H1 (cell line): Measurements from ENCODE around the gene ZNF219. TPM values are rescaled to one million over a fixed set of nuclear protein-coding genes. Genes with fewer than 3 reads are reported as not detected.

Experiments used
- CTCF ChIA-PET: fragments of 300-600 bp; sonication (Branson Sonifier 250); formaldehyde crosslinking; loops from one replicate; lab custom pipeline; 2021; ENCODE audit not compliant: partially characterized antibody; lab: Charles Lee
- POLR2A ChIA-PET: fragments of 300-600 bp; sonication (Branson Sonifier 250); formaldehyde crosslinking; loops from one replicate; lab custom pipeline; 2021; ENCODE audit warnings: inconsistent platforms; ENCODE audit not compliant: partially characterized antibody; lab: Charles Lee
- DNase-seq, 2 experiments: peaks; one replicate each; pipeline versions ENCODE4 v3.0.0 to v3.0.0-alpha.2; 2010 to 2022; ENCODE audit warnings: low spot score in 2 of 2, low read depth in 1 of 2, mixed read lengths in 1 of 2
- FAIRE-seq: peaks from 2 replicates; lab custom pipeline; 2011; peaks lifted over from hg19 to GRCh38; lab: Jason Lieb, UNC
- H2AFZ ChIP-seq: 2 replicates; pipeline ENCODE4 v1.8.1; 2012; ENCODE audit warnings: low read length, inconsistent platforms
- H2AK5ac ChIP-seq: 2 replicates; pipeline ENCODE4 v1.6.1; 2013; ENCODE audit warnings: low read depth, low read length
- H2BK120ac ChIP-seq: replicated peaks from 2 replicates; pipeline ENCODE3; 2013; ENCODE audit warnings: low read depth, low read length, inconsistent platforms
- H2BK12ac ChIP-seq: 2 replicates; pipeline ENCODE4 v1.6.1; 2013; ENCODE audit warnings: low read depth, low read length
- H2BK15ac ChIP-seq: 2 replicates; pipeline ENCODE4 v1.6.1; 2013; ENCODE audit warnings: low read length
- H2BK20ac ChIP-seq: 2 replicates; pipeline ENCODE4 v1.6.1; 2013; ENCODE audit warnings: low read length
- H2BK5ac ChIP-seq: 2 replicates; pipeline ENCODE4 v1.6.1; 2013; ENCODE audit warnings: low read depth, low read length
- H3K14ac ChIP-seq: 2 replicates; pipeline ENCODE4 v1.6.1; 2013; ENCODE audit warnings: inconsistent platforms; ENCODE audit not compliant: insufficient read length
- H3K18ac ChIP-seq: 2 replicates; pipeline ENCODE4 v1.6.1; 2013; ENCODE audit warnings: low read length; ENCODE audit errors: extremely low read depth
- H3K23ac ChIP-seq: 2 replicates; pipeline ENCODE4 v1.6.1; 2013; ENCODE audit warnings: inconsistent platforms; ENCODE audit not compliant: insufficient read length
- H3K23me2 ChIP-seq: 2 replicates; pipeline ENCODE4 v1.6.1; 2013; ENCODE audit warnings: low read depth, low read length
- H3K27ac ChIP-seq: 2 replicates; pipeline ENCODE4 v1.6.1; 2011; ENCODE audit warnings: low read depth, low read length, inconsistent platforms
- H3K27me3 ChIP-seq, 4 experiments: replicated peaks in 1 of 4; 1 replicate in 1 of 4; 2 replicates in 3 of 4; pipeline versions ENCODE4 v1.6.1 to v1.8.1; 2011 to 2013; ENCODE audit warnings: low read length in 3 of 4, mild to moderate bottlenecking in 3 of 4, inconsistent platforms in 2 of 4, mixed read lengths in 2 of 4, moderate library complexity in 1 of 4; ENCODE audit not compliant: control insufficient read depth in 3 of 4, insufficient read depth in 3 of 4; ENCODE audit errors: extremely low read depth in 1 of 4
- H3K36me3 ChIP-seq, 4 experiments: 2 replicates each; pipeline versions ENCODE4 v1.6.1 to v1.8.1; 2011 to 2013; ENCODE audit warnings: mild to moderate bottlenecking in 4 of 4, low read length in 3 of 4, moderate library complexity in 2 of 4, control low read depth in 1 of 4, inconsistent platforms in 1 of 4; ENCODE audit not compliant: insufficient read depth in 4 of 4, control insufficient read depth in 2 of 4
- H3K4ac ChIP-seq: replicated peaks from 2 replicates; pipeline ENCODE3; 2013; ENCODE audit warnings: low read length, low read depth, mixed read lengths, inconsistent platforms; ENCODE audit not compliant: insufficient read length
- H3K4me1 ChIP-seq, 4 experiments: replicated peaks in 1 of 4; 1 replicate in 1 of 4; 2 replicates in 3 of 4; pipeline versions ENCODE4 v1.6.1 to v1.8.1; 2011 to 2013; ENCODE audit warnings: low read length in 3 of 4, inconsistent platforms in 2 of 4, mixed read lengths in 1 of 4; ENCODE audit not compliant: insufficient read depth in 4 of 4, control insufficient read depth in 3 of 4
- H3K4me2 ChIP-seq, 2 experiments: 2 replicates each; pipeline versions ENCODE4 v1.6.1 to v1.8.1; 2011 to 2013; ENCODE audit warnings: low read depth in 2 of 2, low read length in 2 of 2, control low read depth in 1 of 2, inconsistent platforms in 1 of 2, mild to moderate bottlenecking in 1 of 2; ENCODE audit not compliant: insufficient read depth in 1 of 2
- H3K4me3 ChIP-seq, 4 experiments: fragments of 200-600, 300-600 bp in 1 of 4; sonication (generic), shearing (Covaris generic), sonication (Bioruptor Twin) in 1 of 4; 2 replicates each; pipeline versions ENCODE4 v1.5.1 to v1.8.1; 2011 to 2016; ENCODE audit warnings: low read length in 4 of 4, low read depth in 3 of 4, control low read depth in 2 of 4, inconsistent platforms in 2 of 4, mild to moderate bottlenecking in 2 of 4, mixed read lengths in 1 of 4, moderate library complexity in 1 of 4; ENCODE audit not compliant: insufficient read depth in 2 of 4; ENCODE audit errors: extremely low read depth in 1 of 4
- H3K56ac ChIP-seq: replicated peaks from 2 replicates; pipeline ENCODE3; 2013; ENCODE audit warnings: low read depth, mild to moderate bottlenecking, mixed read lengths, low read length, inconsistent platforms; ENCODE audit not compliant: insufficient read length
- H3K79me1 ChIP-seq: 2 replicates; pipeline ENCODE4 v1.6.1; 2013; ENCODE audit warnings: low read depth, low read length, control low read depth
- H3K79me2 ChIP-seq, 2 experiments: 2 replicates each; pipeline versions ENCODE4 v1.6.1 to v1.8.1; 2012 to 2013; ENCODE audit warnings: low read length in 2 of 2, mild to moderate bottlenecking in 2 of 2, inconsistent platforms in 1 of 2; ENCODE audit not compliant: insufficient read depth in 2 of 2, control insufficient read depth in 1 of 2
- H3K9ac ChIP-seq, 4 experiments: replicated peaks in 1 of 4; 1 replicate in 1 of 4; 2 replicates in 3 of 4; pipeline versions ENCODE4 v1.6.1 to v1.8.1; 2011 to 2013; ENCODE audit warnings: low read depth in 3 of 4, low read length in 3 of 4, control low read depth in 2 of 4, mild to moderate bottlenecking in 2 of 4, moderate library complexity in 2 of 4, inconsistent platforms in 1 of 4; ENCODE audit errors: extremely low read depth in 1 of 4
- H3K9me3 ChIP-seq, 2 experiments: 2 replicates each; pipeline versions ENCODE4 v1.6.1 to v1.8.1; 2012 to 2013; ENCODE audit warnings: mild to moderate bottlenecking in 2 of 2, moderate library complexity in 2 of 2, control low read depth in 1 of 2, inconsistent platforms in 1 of 2, low read depth in 1 of 2, low read length in 1 of 2, mixed read lengths in 1 of 2; ENCODE audit not compliant: insufficient read depth in 2 of 2
- H4K20me1 ChIP-seq, 2 experiments: replicated peaks in 1 of 2; 2 replicates each; pipeline versions ENCODE3 to v1.8.1; 2011 to 2013; ENCODE audit warnings: inconsistent platforms in 2 of 2, low read length in 2 of 2, mild to moderate bottlenecking in 1 of 2; ENCODE audit not compliant: insufficient read depth in 2 of 2, control insufficient read depth in 1 of 2
- H4K5ac ChIP-seq: 2 replicates; pipeline ENCODE4 v1.6.1; 2013; ENCODE audit warnings: low read length, low read depth, mixed read lengths, inconsistent platforms; ENCODE audit not compliant: insufficient read length
- H4K8ac ChIP-seq: 2 replicates; pipeline ENCODE4 v1.8.0; 2013; ENCODE audit warnings: mild to moderate bottlenecking, moderate library complexity, low read length, inconsistent platforms; ENCODE audit not compliant: insufficient read depth; ENCODE audit errors: extremely low read depth
- H4K91ac ChIP-seq: replicated peaks from 2 replicates; pipeline ENCODE3; 2013; ENCODE audit warnings: low read length, mixed read lengths, inconsistent platforms; ENCODE audit not compliant: insufficient read length
- EGR1 ChIP-seq: IDR thresholded peaks from 2 replicates; pipeline ENCODE4 v1.6.1; 2011; ENCODE audit warnings: low read depth, low read length, borderline replicate concordance
- POLR2AphosphoS5 ChIP-seq: IDR thresholded peaks from 2 replicates; pipeline ENCODE4 v1.6.1; 2011; ENCODE audit warnings: low read depth, low read length
- WGBS, 2 experiments: shearing (Covaris generic) in 1 of 2; methylation state at CpG; one replicate each; pipeline versions ENCODE4 v1.1.6 to v1.1.7; 2013 to 2015; ENCODE audit warnings: low lambda C conversion rate in 2 of 2, mixed read lengths in 2 of 2, inconsistent platforms in 1 of 2, low coverage in 1 of 2, missing lambda C conversion rate in 1 of 2; ENCODE audit not compliant: insufficient replicate concordance in 2 of 2, insufficient coverage in 1 of 2, insufficient read length in 1 of 2; ENCODE audit errors: extremely low coverage in 1 of 2, missing lambda C conversion rate in 1 of 2; 5-methylcytosine and 5-hydroxymethylcytosine counted together
- polyA plus RNA-seq, 7 experiments: library from polyadenylated mRNA; depleted of rRNA in 3 of 7; stranded (reverse) in 5 of 7; unstranded in 2 of 7; fragments of >200 nt in 5 of 7; fragments of 200-250 nt in 2 of 7; gene quantifications; 1 replicate in 5 of 7; 2 replicates in 1 of 7; 4 replicates in 1 of 7; pipeline versions ENCODE4 v1.2.1 to v1.2.3, GENCODE V29; 2011 to 2013; ENCODE audit warnings: missing spikeins in 2 of 7, mixed read lengths in 2 of 7
- total RNA-seq: library from RNA; stranded (reverse); fragmentation: NEBNext Ultra II Directional; extraction: Animal tissue kit (Norgen Biotek cat#: 25700); gene quantifications from 2 replicates; pipeline ENCODE4 v1.2.1, GENCODE V29; 2021

The ZNF219 gene
- total and polyA plus RNA-seq, 2 of the 8 experiments (the other 6 are each of a cell fraction or from before 2014, with no cell fraction given): 113 to 160 TPM

DNA sequence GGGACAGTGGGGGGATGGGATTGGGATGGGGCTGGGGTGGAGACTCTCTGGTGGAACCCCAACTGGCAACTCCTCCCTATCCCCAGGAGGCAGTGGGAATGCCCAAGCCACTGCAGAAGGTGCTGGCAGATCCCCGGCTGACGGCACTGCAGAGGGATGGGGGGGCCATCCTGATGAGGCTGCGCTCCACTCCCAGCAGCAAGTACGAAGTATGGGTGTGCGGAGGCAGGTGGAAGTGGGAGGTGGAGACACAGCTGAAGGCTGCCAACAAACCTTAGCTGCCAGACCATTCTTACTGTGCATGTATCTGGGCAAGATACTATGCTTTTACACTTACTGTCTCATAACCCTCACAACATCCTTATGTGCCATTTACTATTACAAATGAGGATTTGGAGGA, 20.2 kb downstream of the ZNF219 start:
- Histone ChIP-seq H4K20me1 (peaks cover 2 to 9% of the 10 kb centered on the region in 2 experiments), H3K18ac (no peak overlapping the region), H3K9ac (no peak overlapping the region), H3K4me2 (no peak overlapping the region), H3K14ac (no peak overlapping the region), H3K36me3 (peaks cover 47 to 90% (median 72%) of the 10 kb centered on the region in 4 experiments), H3K9me3 (no peaks in the 10 kb centered on the region), H3K79me1 (peaks cover 2% of the 10 kb centered on the region), H2BK15ac (no peak overlapping the region), H3K23me2 (peaks cover under 1% of the 10 kb centered on the region; the same call in 1 of the 2 replicates), H3K4me3 (no peak overlapping the region), H3K79me2 (no peaks in the 10 kb centered on the region), H4K91ac (no peak overlapping the region), H2BK20ac (no peak overlapping the region), H2AFZ (no peak overlapping the region), H4K8ac (no peak overlapping the region), H4K5ac (no peak overlapping the region), H3K23ac (no peak overlapping the region), H3K27me3 (no peaks in the 10 kb centered on the region), H2BK12ac (no peak overlapping the region), H2BK120ac (no peak overlapping the region), H3K4me1 (no peaks in the 10 kb centered on the region), H3K56ac (no peak overlapping the region), H3K4ac (no peak overlapping the region), H2BK5ac (no peak overlapping the region), H2AK5ac (no peak overlapping the region), H3K27ac (no peak overlapping the region)
- FAIRE-seq: no peak
- CTCF ChIA-PET: interaction anchor here (1.0 to 8.6 kb wide), 5 partner anchors 11 to 38 kb away, joined by 6 to 72 read pairs (median 25); no protein-coding TSS in a partner anchor
- WGBS, 2 experiments: 93% methylated on average over 5 of the region's 5 CpGs; no CpG with 5 or more reads in 1 of the 2 experiments
- TF ChIP-seq POLR2AphosphoS5 (peak; percentile 37; the same call in 1 of the 2 replicates), EGR1 (no peak)
- POLR2A ChIA-PET: interaction anchor here (1.3 to 12.4 kb wide), 3 partner anchors 7 to 31 kb away, joined by 3 to 245 read pairs (median 11); no protein-coding TSS in a partner anchor
- no peak for DNase-seq
